Mesenchymal stem cell (in vitro differentiated cells and primary cell): ENCODE measurements around the gene CNOT6.
"Not testable (repeated sequence)": the region's sequence is repeated elsewhere in the genome, so short reads cannot be mapped to it uniquely, and the experiment has no call there.

Experiments used
- DNase-seq: peaks from one replicate; pipeline ENCODE4 v3.0.0-alpha.2; 2013
- H2AFZ ChIP-seq: one replicate; pipeline ENCODE4 v1.6.1; 2013; ENCODE audit warnings: low read depth, mild to moderate bottlenecking, control low read depth, inconsistent platforms, low read length, moderate library complexity
- H2AK5ac ChIP-seq: 2 replicates; pipeline ENCODE4 v1.6.1; 2013; ENCODE audit warnings: low read length, moderate library complexity, mild to moderate bottlenecking, inconsistent platforms; ENCODE audit not compliant: severe bottlenecking
- H2BK120ac ChIP-seq: one replicate; pipeline ENCODE4 v1.6.1; 2013; ENCODE audit warnings: low read depth, mild to moderate bottlenecking, inconsistent platforms, low read length, moderate library complexity
- H2BK12ac ChIP-seq, 2 experiments: one replicate each; pipeline ENCODE4 v1.6.1; 2013; ENCODE audit warnings: inconsistent platforms in 2 of 2, low read length in 2 of 2, mild to moderate bottlenecking in 2 of 2, moderate library complexity in 2 of 2, control low read depth in 1 of 2
- H2BK15ac ChIP-seq: one replicate; pipeline ENCODE4 v1.6.1; 2013; ENCODE audit warnings: mild to moderate bottlenecking, low read depth, inconsistent platforms; ENCODE audit not compliant: poor library complexity, severe bottlenecking
- H2BK5ac ChIP-seq: 2 replicates; pipeline ENCODE4 v1.6.1; 2013; ENCODE audit warnings: low read depth, mild to moderate bottlenecking, low read length, control low read depth, inconsistent platforms; ENCODE audit not compliant: poor library complexity, severe bottlenecking
- H3K14ac ChIP-seq, 2 experiments: one replicate each; pipeline ENCODE4 v1.6.1; 2013; ENCODE audit warnings: inconsistent platforms in 2 of 2, low read length in 2 of 2, control low read depth in 1 of 2, mild to moderate bottlenecking in 1 of 2, moderate library complexity in 1 of 2
- H3K18ac ChIP-seq, 2 experiments: one replicate each; pipeline ENCODE4 v1.6.1; 2013; ENCODE audit warnings: inconsistent platforms in 2 of 2, low read length in 2 of 2, control low read depth in 1 of 2, low read depth in 1 of 2, mild to moderate bottlenecking in 1 of 2
- H3K23ac ChIP-seq, 2 experiments: one replicate each; pipeline ENCODE4 v1.6.1; 2013; ENCODE audit warnings: inconsistent platforms in 2 of 2, low read length in 2 of 2, mild to moderate bottlenecking in 2 of 2, moderate library complexity in 2 of 2, control low read depth in 1 of 2
- H3K27ac ChIP-seq: 2 replicates; pipeline ENCODE4 v1.5.1; 2013; ENCODE audit warnings: mild to moderate bottlenecking, moderate library complexity, low read length, control low read depth, inconsistent platforms; ENCODE audit not compliant: poor library complexity, severe bottlenecking
- H3K27me3 ChIP-seq, 2 experiments: 2 replicates each; pipeline versions ENCODE4 v1.6.1 to v1.7.0; 2013; ENCODE audit warnings: low read length in 2 of 2, mild to moderate bottlenecking in 2 of 2, moderate library complexity in 2 of 2, control low read depth in 1 of 2, inconsistent platforms in 1 of 2; ENCODE audit not compliant: control insufficient read depth in 1 of 2, insufficient read depth in 1 of 2
- H3K36me3 ChIP-seq, 2 experiments: 2 replicates each; pipeline versions ENCODE4 v1.6.1 to v1.7.0; 2013; ENCODE audit warnings: low read length in 2 of 2, control low read depth in 1 of 2, inconsistent platforms in 1 of 2, low read depth in 1 of 2, mild to moderate bottlenecking in 1 of 2; ENCODE audit not compliant: insufficient read depth in 2 of 2, control insufficient read depth in 1 of 2
- H3K4ac ChIP-seq, 2 experiments: one replicate each; pipeline ENCODE4 v1.6.1; 2013; ENCODE audit warnings: inconsistent platforms in 2 of 2, low read length in 2 of 2, mild to moderate bottlenecking in 2 of 2, moderate library complexity in 2 of 2, control low read depth in 1 of 2, low read depth in 1 of 2
- H3K4me1 ChIP-seq: 2 replicates; pipeline ENCODE4 v1.6.1; 2013; ENCODE audit warnings: low read depth, low read length, control low read depth; ENCODE audit not compliant: control insufficient read depth, insufficient read depth
- H3K4me2 ChIP-seq: 2 replicates; pipeline ENCODE4 v1.6.1; 2013; ENCODE audit warnings: low read length, mild to moderate bottlenecking, inconsistent platforms; ENCODE audit not compliant: poor library complexity, severe bottlenecking
- H3K4me3 ChIP-seq, 2 experiments: 2 replicates each; pipeline versions ENCODE4 v1.5.1 to v1.7.0; 2013; ENCODE audit warnings: low read length in 2 of 2, mild to moderate bottlenecking in 2 of 2, control low read depth in 1 of 2, low read depth in 1 of 2; ENCODE audit not compliant: insufficient read depth in 1 of 2
- H3K79me1 ChIP-seq: replicated peaks from 2 replicates; pipeline ENCODE4 v1.6.1; 2013; ENCODE audit warnings: mild to moderate bottlenecking, control low read depth, low read length, inconsistent platforms; ENCODE audit not compliant: poor library complexity, severe bottlenecking
- H3K9ac ChIP-seq: 2 replicates; pipeline ENCODE4 v1.7.0; 2013; ENCODE audit warnings: mild to moderate bottlenecking, low read length, moderate library complexity
- H3K9me3 ChIP-seq: 2 replicates; pipeline ENCODE4 v1.7.0; 2013; ENCODE audit warnings: mild to moderate bottlenecking, low read length; ENCODE audit not compliant: control insufficient read depth
- H4K8ac ChIP-seq: one replicate; pipeline ENCODE4 v1.6.1; 2013; ENCODE audit warnings: inconsistent platforms, mild to moderate bottlenecking, low read length, moderate library complexity
- H4K91ac ChIP-seq: one replicate; pipeline ENCODE4 v1.6.1; 2013; ENCODE audit warnings: mild to moderate bottlenecking, low read length, inconsistent platforms
- WGBS: methylation state at CpG from one replicate; pipeline ENCODE4 v1.1.7; 2013; ENCODE audit warnings: mixed read lengths; 5-methylcytosine and 5-hydroxymethylcytosine counted together

CNOT6 gene

GRCh38 chr5:180463216-180463900 lies 30.8 kb upstream of the CNOT6 start:
- Histone ChIP-seq H3K23ac (no peak overlapping the region), H4K8ac (no peak overlapping the region), H3K4ac (no peak overlapping the region), H3K79me1 (no peaks in the 10 kb centered on the region), H2BK15ac (no peak overlapping the region), H2BK120ac (no peak overlapping the region), H2AFZ (no peak overlapping the region), H3K18ac (no peak overlapping the region), H3K36me3 (no peaks in the 10 kb centered on the region), H2BK12ac (no peak overlapping the region), H3K4me3 (no peak overlapping the region), H3K27ac (no peak overlapping the region), H2AK5ac (no peak overlapping the region), H3K27me3 (peaks cover 0 to 31% of the 10 kb centered on the region in 2 experiments), H3K9ac (no peak overlapping the region), H3K14ac (no peak overlapping the region), H4K91ac (no peak overlapping the region), H3K9me3 (peaks cover 3% of the 10 kb centered on the region), H2BK5ac (no peak overlapping the region), H3K4me1 (peaks cover 1% of the 10 kb centered on the region), H3K4me2 (no peak overlapping the region)
- DNase-seq: no peak
- WGBS: 72% methylated on average over 8 of the region's 8 CpGs

DNA sequence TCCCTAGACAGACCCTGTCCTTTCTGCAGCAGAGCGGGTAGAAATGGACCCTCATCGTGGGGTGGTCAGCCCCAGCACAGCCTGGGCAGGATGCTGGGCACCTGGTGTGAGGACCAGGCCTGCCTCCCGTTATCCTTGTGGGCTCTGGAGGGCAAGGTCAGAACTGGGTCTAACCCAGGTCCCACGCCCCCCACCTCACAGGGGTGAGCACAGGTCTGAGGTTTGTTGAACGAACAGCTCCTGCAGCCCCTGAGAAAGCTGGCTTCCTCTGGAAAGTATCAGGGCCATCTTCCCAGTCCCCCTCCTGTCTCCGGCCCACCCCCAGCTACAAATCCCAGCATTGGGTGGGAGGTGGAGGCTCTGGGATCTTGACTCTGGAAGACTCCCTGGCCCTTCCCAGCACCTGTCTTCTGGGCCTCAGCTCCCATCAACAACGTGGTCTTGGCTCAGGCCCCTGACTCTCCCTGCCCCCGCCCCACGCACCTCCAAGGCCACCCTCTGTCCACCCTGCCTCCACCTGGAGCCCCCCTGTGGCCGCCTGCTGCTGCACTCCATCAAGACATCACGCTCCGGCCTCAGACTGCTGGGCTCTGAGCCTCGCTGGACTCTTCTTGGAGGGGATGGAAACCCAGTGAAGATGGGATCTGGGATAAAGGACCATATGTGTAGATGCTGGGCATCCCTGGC lies 30.1 kb upstream of the CNOT6 start:
- H4K8ac ChIP-seq: no peak overlapping the region
- no peak overlapping the region for H3K4me2 ChIP-seq
- H3K9me3 ChIP-seq: peaks cover 3% of the 10 kb centered on the region
- no peak overlapping the region for H2BK15ac ChIP-seq
- no peaks in the 10 kb centered on the region for H3K79me1 ChIP-seq
- H4K91ac ChIP-seq: no peak overlapping the region
- no peak overlapping the region for H3K27ac ChIP-seq
- H2AK5ac ChIP-seq: no peak overlapping the region
- H3K36me3 ChIP-seq: no peaks in the 10 kb centered on the region
- 65% methylated on average over 13 of the region's 13 CpGs for WGBS
- H3K4me1 ChIP-seq: peaks cover 1% of the 10 kb centered on the region
- no peak overlapping the region for H2BK12ac ChIP-seq
- H2BK5ac ChIP-seq: no peak overlapping the region
- no peak overlapping the region for H2AFZ ChIP-seq
- H3K9ac ChIP-seq: no peak overlapping the region
- DNase-seq: no peak
- no peak overlapping the region for H3K4me3 ChIP-seq
- no peak overlapping the region for H3K4ac ChIP-seq
- no peak overlapping the region for H3K14ac ChIP-seq
- H3K18ac ChIP-seq: no peak overlapping the region
- no peak overlapping the region for H2BK120ac ChIP-seq
- H3K27me3 ChIP-seq: peaks cover 0 to 31% of the 10 kb centered on the region in 2 experiments
- H3K23ac ChIP-seq: no peak overlapping the region

DNA sequence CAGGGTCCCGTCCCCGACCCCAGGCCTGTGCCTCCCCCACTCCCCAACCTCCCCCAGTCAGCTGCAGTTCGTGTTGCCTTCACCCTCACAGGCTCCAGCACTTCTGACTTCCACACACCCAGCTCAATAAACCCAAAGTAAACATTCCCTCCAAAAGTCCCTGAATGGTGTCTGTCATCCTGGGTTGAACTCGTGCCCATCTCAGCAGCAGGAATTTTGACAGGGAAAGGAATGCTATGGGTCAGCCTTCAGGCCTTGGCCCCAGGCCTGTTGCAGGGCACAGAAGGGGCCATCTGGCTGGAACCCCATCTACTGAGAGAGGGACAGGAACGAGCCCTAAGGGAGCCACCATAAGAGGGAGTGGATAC lies 29.6 kb upstream of the CNOT6 start:
- Histone ChIP-seq H4K8ac (no peak overlapping the region), H3K79me1 (no peaks in the 10 kb centered on the region), H3K27me3 (peaks cover 0 to 31% of the 10 kb centered on the region in 2 experiments), H3K23ac (no peak overlapping the region), H3K18ac (no peak overlapping the region), H3K9me3 (peaks cover 3% of the 10 kb centered on the region), H2BK5ac (no peak overlapping the region), H3K36me3 (no peaks in the 10 kb centered on the region), H3K4me3 (no peak overlapping the region), H3K4ac (no peak overlapping the region), H3K4me1 (peaks cover 1% of the 10 kb centered on the region), H4K91ac (no peak overlapping the region), H3K27ac (no peak overlapping the region), H3K4me2 (no peak overlapping the region), H2BK120ac (no peak overlapping the region), H3K14ac (no peak overlapping the region), H2AK5ac (no peak overlapping the region), H2BK12ac (no peak overlapping the region), H2BK15ac (no peak overlapping the region), H3K9ac (no peak overlapping the region), H2AFZ (no peak overlapping the region)
- 58% methylated on average over 5 of the region's 5 CpGs for WGBS
- DNase-seq: no peak

DNA sequence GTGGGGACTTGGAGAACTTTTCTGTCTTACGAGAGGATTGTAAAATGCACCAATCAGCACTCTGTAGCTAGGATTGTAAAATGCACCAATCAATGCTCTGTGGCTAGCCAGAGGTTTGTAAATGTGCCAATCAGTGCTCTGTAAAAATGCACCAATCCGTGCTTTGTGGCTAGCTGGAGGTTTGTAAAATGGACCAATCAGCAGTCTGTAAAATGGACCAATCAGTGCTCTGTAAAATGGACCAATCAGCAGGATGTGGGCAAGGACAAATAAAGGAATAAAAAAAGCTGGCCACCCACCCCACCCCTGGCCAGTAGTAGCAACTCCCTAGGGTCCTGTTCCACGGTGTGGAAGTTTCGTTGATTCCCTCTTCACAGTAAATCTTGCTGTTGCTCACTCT lies 29.1 kb upstream of the CNOT6 start:
- not testable (repeated sequence) for H3K4ac ChIP-seq, DNase-seq, H2BK120ac ChIP-seq, H3K18ac ChIP-seq, H4K8ac ChIP-seq, H2BK12ac ChIP-seq, H2BK15ac ChIP-seq, H3K4me3 ChIP-seq, H3K27ac ChIP-seq, H3K79me1 ChIP-seq, H3K9ac ChIP-seq, H2AK5ac ChIP-seq, H3K14ac ChIP-seq, H2BK5ac ChIP-seq, H3K36me3 ChIP-seq, H2AFZ ChIP-seq, H3K4me1 ChIP-seq, H3K9me3 ChIP-seq, H3K4me2 ChIP-seq, H3K23ac ChIP-seq, H4K91ac ChIP-seq
- WGBS: 91% methylated on average over 4 of the region's 4 CpGs
- peaks cover 2 to 35% of the 10 kb centered on the region in 2 experiments for H3K27me3 ChIP-seq
